BE2C (cell line): ENCODE results near the gene CLDN9.

Source experiments
- DNase-seq: peaks from one replicate; pipeline ENCODE4 v3.0.0-alpha.2; 2020
- H3K27me3 ChIP-seq: fragments of 250-450 bp; sonication (Bioruptor Pico); 2 replicates; pipeline ENCODE4 v1.5.1; 2020; ENCODE audit warnings: mild to moderate bottlenecking
- H3K36me3 ChIP-seq: fragments of 250-450 bp; sonication (Bioruptor Pico); 2 replicates; pipeline ENCODE4 v1.5.1; 2020; ENCODE audit warnings: mild to moderate bottlenecking
- H3K4me1 ChIP-seq: fragments of 250-450 bp; sonication (Bioruptor Pico); 2 replicates; pipeline ENCODE4 v1.5.1; 2020
- H3K4me3 ChIP-seq: 2 replicates; pipeline ENCODE4 v1.5.1; 2011; ENCODE audit warnings: low read depth, low read length
- H3K9me3 ChIP-seq: fragments of 250-450 bp; sonication (Bioruptor Pico); 2 replicates; pipeline ENCODE4 v1.5.1; 2020
- CTCF ChIP-seq: IDR thresholded peaks from 2 replicates; pipeline ENCODE4 v1.5.1; 2012; ENCODE audit warnings: mild to moderate bottlenecking, low read depth, low read length

The CLDN9 gene

GRCh38 chr16:3007059-3007956, 5.4 kb upstream of the CLDN9 start:
- H3K4me3 ChIP-seq, result no peak overlapping the region
- H3K4me1 ChIP-seq, result no peaks in the 10 kb centered on the region
- no peaks in the 10 kb centered on the region for H3K36me3 ChIP-seq
- peaks cover 12% of the 10 kb centered on the region for H3K27me3 ChIP-seq
- DNase-seq, result no peak
- TF ChIP-seq CTCF, result no peak
- no peaks in the 10 kb centered on the region for H3K9me3 ChIP-seq

- no peaks in the 10 kb centered on the region for H3K36me3 ChIP-seq
- no peak for TF ChIP-seq CTCF
- H3K4me3 ChIP-seq, result no peak overlapping the region
- H3K9me3 ChIP-seq, result no peaks in the 10 kb centered on the region
- H3K27me3 ChIP-seq, result peaks cover 12% of the 10 kb centered on the region
- no peaks in the 10 kb centered on the region for H3K4me1 ChIP-seq
- no peak for DNase-seq
These were observed 4.6 kb upstream of the CLDN9 start for GRCh38 chr16:3007957-3008689.

GRCh38 chr16:3008690-3009037, 4.1 kb upstream of the CLDN9 start:
- peaks cover 12% of the 10 kb centered on the region for H3K27me3 ChIP-seq
- H3K4me1 ChIP-seq, result no peaks in the 10 kb centered on the region

GRCh38 chr16:3009568-3010390, 2.9 kb upstream of the CLDN9 start:
- no peak for DNase-seq
- H3K27me3 ChIP-seq, result peaks cover 12% of the 10 kb centered on the region
- no peak overlapping the region for H3K4me3 ChIP-seq
- H3K9me3 ChIP-seq, result no peaks in the 10 kb centered on the region
- no peaks in the 10 kb centered on the region for H3K36me3 ChIP-seq
- H3K4me1 ChIP-seq, result no peaks in the 10 kb centered on the region
- no peak for TF ChIP-seq CTCF

More at GRCh38 chr16:3008690-3009037, 4.1 kb upstream of the CLDN9 start:
- Histone ChIP-seq H3K9me3 (no peaks in the 10 kb centered on the region), H3K4me3 (no peak overlapping the region), H3K36me3 (no peaks in the 10 kb centered on the region)
- TF ChIP-seq CTCF, result no peak
- no peak for DNase-seq

GRCh38 chr16:3010510-3010909, 2.2 kb upstream of the CLDN9 start:
- H3K4me3 ChIP-seq, result no peak overlapping the region
- peaks cover 10% of the 10 kb centered on the region; the same call in 1 of the 2 replicates for H3K27me3 ChIP-seq
- TF ChIP-seq CTCF, result no peak
- no peaks in the 10 kb centered on the region for H3K36me3 ChIP-seq
- H3K4me1 ChIP-seq, result no peaks in the 10 kb centered on the region
- DNase-seq, result no peak
- no peaks in the 10 kb centered on the region for H3K9me3 ChIP-seq
